IMR-90 (cell line): ENCODE measurements around the gene HTR3A. TPM values are rescaled to one million over a fixed set of nuclear protein-coding genes. Genes with fewer than 3 reads are reported as not detected.

Experiments used
- ATAC-seq: fragments of 200-7000 bp; cut with Tn5 transposase; 2 replicates; pipeline ENCODE4 v1.9.1; 2020; ENCODE audit warnings: low read depth, mild to moderate bottlenecking, moderate library complexity
- BruUV-seq: library from RNA; stranded (reverse); fragments of 400-500 nt; replicated peaks from 2 replicates; lab custom pipeline; 2021; lab: Mats Ljungman, UMichigan
- CTCF ChIA-PET: fragments of 300-600 bp; formaldehyde crosslinking; extraction: SDS; loops from one replicate; lab custom pipeline; 2021; ENCODE audit warnings: antibody characterized with exemption; lab: Yijun Ruan, JAX
- POLR2A ChIA-PET: fragments of 300-600 bp; sonication (Branson Sonifier 250); formaldehyde crosslinking; loops from one replicate; lab custom pipeline; 2022; ENCODE audit warnings: antibody characterized with exemption; ENCODE audit not compliant: unreplicated experiment; lab: Charles Lee
- DNase-seq: peaks from one replicate; pipeline ENCODE4 v3.0.0; 2013
- H2AFZ ChIP-seq: replicated peaks from 2 replicates; pipeline ENCODE3; 2013; ENCODE audit warnings: low read length, mild to moderate bottlenecking; ENCODE audit not compliant: poor library complexity
- H2AK5ac ChIP-seq: 2 replicates; pipeline ENCODE4 v1.6.1; 2013; ENCODE audit warnings: low read depth, low read length, inconsistent platforms
- H2AK9ac ChIP-seq: replicated peaks from 2 replicates; pipeline ENCODE3; 2013; ENCODE audit warnings: mild to moderate bottlenecking, low read depth, low read length, moderate library complexity; ENCODE audit not compliant: poor library complexity
- H2BK120ac ChIP-seq: 2 replicates; pipeline ENCODE4 v1.6.1; 2013; ENCODE audit warnings: low read depth, low read length, inconsistent platforms
- H2BK15ac ChIP-seq: 3 replicates; pipeline ENCODE4 v1.6.1; 2013; ENCODE audit warnings: low read depth, low read length, inconsistent platforms
- H2BK20ac ChIP-seq: 2 replicates; pipeline ENCODE4 v1.6.1; 2013; ENCODE audit warnings: low read depth, mild to moderate bottlenecking, inconsistent platforms, low read length, moderate library complexity
- H2BK5ac ChIP-seq: 2 replicates; pipeline ENCODE4 v1.6.1; 2013; ENCODE audit warnings: mild to moderate bottlenecking, low read depth, low read length, inconsistent platforms; ENCODE audit not compliant: poor library complexity, severe bottlenecking
- H3K14ac ChIP-seq: replicated peaks from 2 replicates; pipeline ENCODE4 v1.6.1; 2013; ENCODE audit warnings: low read depth, low read length, inconsistent platforms
- H3K18ac ChIP-seq: 2 replicates; pipeline ENCODE4 v1.6.1; 2013; ENCODE audit warnings: low read depth, low read length, control low read depth
- H3K23ac ChIP-seq: 2 replicates; pipeline ENCODE4 v1.6.1; 2013; ENCODE audit warnings: low read depth, low read length, inconsistent platforms
- H3K27ac ChIP-seq: 2 replicates; pipeline ENCODE4 v1.5.1; 2013; ENCODE audit warnings: mild to moderate bottlenecking, control low read depth, low read length; ENCODE audit not compliant: insufficient read depth
- H3K27me3 ChIP-seq: 2 replicates; pipeline ENCODE4 v1.6.1; 2013; ENCODE audit warnings: low read length; ENCODE audit not compliant: control insufficient read depth, insufficient read depth
- H3K36me3 ChIP-seq: 2 replicates; pipeline ENCODE4 v1.6.1; 2013; ENCODE audit warnings: low read length, mixed read lengths; ENCODE audit not compliant: control insufficient read depth, insufficient read depth
- H3K4ac ChIP-seq: 2 replicates; pipeline ENCODE4 v1.6.1; 2013; ENCODE audit warnings: low read depth, low read length, inconsistent platforms
- H3K4me1 ChIP-seq: 2 replicates; pipeline ENCODE4 v1.6.1; 2013; ENCODE audit warnings: low read length, mixed read lengths; ENCODE audit not compliant: control insufficient read depth, insufficient read depth
- H3K4me2 ChIP-seq: 2 replicates; pipeline ENCODE4 v1.6.1; 2013; ENCODE audit warnings: low read depth, mild to moderate bottlenecking, control low read depth, low read length, moderate library complexity
- H3K4me3 ChIP-seq: 2 replicates; pipeline ENCODE4 v1.5.1; 2013; ENCODE audit warnings: low read depth, mild to moderate bottlenecking, control low read depth, low read length, moderate library complexity; ENCODE audit not compliant: insufficient read depth
- H3K56ac ChIP-seq: 2 replicates; pipeline ENCODE4 v1.6.1; 2013; ENCODE audit warnings: low read length, inconsistent platforms; ENCODE audit not compliant: insufficient read depth; ENCODE audit errors: extremely low read depth
- H3K79me1 ChIP-seq, 2 experiments: 2 replicates each; pipeline ENCODE4 v1.6.1; 2013; ENCODE audit warnings: low read length in 2 of 2, inconsistent platforms in 1 of 2, low read depth in 1 of 2
- H3K9ac ChIP-seq: 2 replicates; pipeline ENCODE4 v1.6.1; 2013; ENCODE audit warnings: low read depth, low read length, control low read depth
- H3K9me1 ChIP-seq: 2 replicates; pipeline ENCODE4 v1.6.1; 2013; ENCODE audit warnings: low read length, inconsistent platforms; ENCODE audit not compliant: insufficient read depth
- H3K9me3 ChIP-seq: 2 replicates; pipeline ENCODE4 v1.6.1; 2013; ENCODE audit warnings: low read length; ENCODE audit not compliant: control insufficient read depth, insufficient read depth
- H4K20me1 ChIP-seq: 2 replicates; pipeline ENCODE4 v1.6.1; 2013; ENCODE audit warnings: low read length, inconsistent platforms; ENCODE audit not compliant: insufficient read depth
- H4K5ac ChIP-seq: 2 replicates; pipeline ENCODE4 v1.6.1; 2013; ENCODE audit warnings: mild to moderate bottlenecking, low read depth, low read length, control low read depth
- H4K8ac ChIP-seq, 2 experiments: 2 replicates each; pipeline ENCODE4 v1.6.1; 2013; ENCODE audit warnings: low read depth in 2 of 2, low read length in 2 of 2, control low read depth in 1 of 2, inconsistent platforms in 1 of 2
- H4K91ac ChIP-seq: 2 replicates; pipeline ENCODE4 v1.6.1; 2013; ENCODE audit warnings: low read depth, low read length, inconsistent platforms; ENCODE audit not compliant: insufficient read depth
- BHLHE40 ChIP-seq: fragments of 150-350 bp; IDR thresholded peaks from 2 replicates; pipeline ENCODE4 v1.6.1; 2016; ENCODE audit warnings: mild to moderate bottlenecking, low read depth, low read length
- CEBPB ChIP-seq: IDR thresholded peaks from 2 replicates; pipeline ENCODE4 v1.6.1; 2012; ENCODE audit warnings: low read depth, low read length, improper control_type of control experiment
- CHD1 ChIP-seq: IDR thresholded peaks from 2 replicates; pipeline ENCODE4 v1.6.1; 2012; ENCODE audit warnings: low read depth, low read length, improper control_type of control experiment
- CTCF ChIP-seq: conservative IDR thresholded peaks from 2 replicates; pipeline ENCODE4 v1.5.1; 2012; ENCODE audit warnings: mild to moderate bottlenecking, low read depth, low read length, improper control_type of control experiment
- ELK1 ChIP-seq: fragments of 150-350 bp; IDR thresholded peaks from 2 replicates; pipeline ENCODE4 v1.6.1; 2016; ENCODE audit warnings: low read depth, mild to moderate bottlenecking, low read length, moderate library complexity, borderline replicate concordance
- FOS ChIP-seq: fragments of 150-350 bp; IDR thresholded peaks from 2 replicates; pipeline ENCODE4 v1.6.1; 2016; ENCODE audit warnings: low read depth, low read length
- MAFK ChIP-seq: IDR thresholded peaks from 2 replicates; pipeline ENCODE4 v1.6.1; 2012; ENCODE audit warnings: low read depth, low read length, improper control_type of control experiment
- MAZ ChIP-seq: IDR thresholded peaks from 2 replicates; pipeline ENCODE4 v1.6.1; 2012; ENCODE audit warnings: low read depth, mild to moderate bottlenecking, low read length, improper control_type of control experiment, moderate library complexity, borderline replicate concordance
- MXI1 ChIP-seq: IDR thresholded peaks from 2 replicates; pipeline ENCODE4 v1.6.1; 2012; ENCODE audit warnings: low read depth, mild to moderate bottlenecking, low read length, moderate library complexity, borderline replicate concordance
- NFE2L2 ChIP-seq: fragments of 150-350 bp; IDR thresholded peaks from 2 replicates; pipeline ENCODE4 v1.6.1; 2016; ENCODE audit warnings: low read depth, mild to moderate bottlenecking, low read length
- POLR2A ChIP-seq: IDR thresholded peaks from 2 replicates; pipeline ENCODE4 v1.6.1; 2012; ENCODE audit warnings: mild to moderate bottlenecking, low read depth, low read length
- RAD21 ChIP-seq: IDR thresholded peaks from 2 replicates; pipeline ENCODE4 v1.6.1; 2012; ENCODE audit warnings: low read length, improper control_type of control experiment
- RCOR1 ChIP-seq: IDR thresholded peaks from 2 replicates; pipeline ENCODE4 v1.6.1; 2012; ENCODE audit warnings: mild to moderate bottlenecking, low read length, improper control_type of control experiment; ENCODE audit not compliant: insufficient replicate concordance
- RFX5 ChIP-seq: IDR thresholded peaks from 2 replicates; pipeline ENCODE4 v1.8.0; 2012; ENCODE audit warnings: low read depth, mild to moderate bottlenecking, low read length, moderate library complexity
- SMC3 ChIP-seq: fragments of 150-350 bp; IDR thresholded peaks from 2 replicates; pipeline ENCODE4 v1.6.1; 2016; ENCODE audit warnings: low read depth, mild to moderate bottlenecking, antibody characterized with exemption, low read length, moderate library complexity
- WGBS, 2 experiments: methylation state at CpG; one replicate each; pipeline versions ENCODE4 v1.1.5 to v1.1.7; 2013; ENCODE audit warnings: missing lambda C conversion rate in 2 of 2; ENCODE audit not compliant: insufficient read length in 1 of 2; ENCODE audit errors: extremely low coverage in 2 of 2; 5-methylcytosine and 5-hydroxymethylcytosine counted together
- dilution Hi-C: fragments of 300-500 bp; cut with HindIII; formaldehyde crosslinking; loops from one replicate; pipeline ENCODE4 v1.14.3; 2018; ENCODE audit warnings: low sequenced_read_pairs; ENCODE audit not compliant: unreplicated experiment
- in situ Hi-C: fragments of 300-500 bp; cut with MboI; formaldehyde crosslinking; loops from 3 replicates; pipeline ENCODE4 v1.14.3; 2019; ENCODE audit warnings: low sequenced_read_pairs, inconsistent platforms, mixed read lengths
- intact Hi-C: fragments of 100-400 bp; cut with micrococcal nuclease; formaldehyde crosslinking; loops from 2 replicates; pipeline ENCODE4 v1.10.0; 2022
- polyA plus RNA-seq, 3 experiments: library from polyadenylated mRNA; depleted of rRNA; stranded (reverse); fragments of >200 nt; gene quantifications; 2 replicates each; pipeline ENCODE4 v1.2.3, GENCODE V29; 2012; ENCODE audit warnings: low replicate concordance in 1 of 3
- total RNA-seq: library from RNA; depleted of rRNA; stranded (reverse); fragments of >200 nt; gene quantifications from 2 replicates; pipeline ENCODE4 v1.2.3, GENCODE V29; 2012
- TF ChIP-seq, protein P1 (sequence below): fragments of 150-350 bp; IDR thresholded peaks from 2 replicates; pipeline ENCODE4 v1.6.1; 2017; ENCODE audit warnings: mild to moderate bottlenecking, antibody characterized with exemption, low read length, low read depth

Gene HTR3A
- total and polyA plus RNA-seq, 2 of the 4 experiments (the other 2 are of a cell fraction), result not detected

- no peak overlapping the region for H4K91ac ChIP-seq
- POLR2A ChIA-PET, result no interaction called here
- DNase-seq (no peak), ATAC-seq (no peak)
- CTCF ChIA-PET, result no interaction called here
- no peak overlapping the region for H2BK20ac ChIP-seq
- no peaks in the 10 kb centered on the region for H3K9me3 ChIP-seq
- no peaks in the 10 kb centered on the region for H3K27me3 ChIP-seq
- H2BK5ac ChIP-seq, result no peak overlapping the region
- H2BK15ac ChIP-seq, result no peak overlapping the region
- H3K56ac ChIP-seq, result no peak overlapping the region
- H3K9ac ChIP-seq, result no peak overlapping the region
- no peak overlapping the region for H2AK5ac ChIP-seq
- H3K36me3 ChIP-seq, result no peaks in the 10 kb centered on the region
- no peak overlapping the region for H3K4me3 ChIP-seq
- no peaks in the 10 kb centered on the region for H4K20me1 ChIP-seq
- H3K9me1 ChIP-seq, result no peaks in the 10 kb centered on the region
- in situ Hi-C loops, result no loop called here
- no peak overlapping the region for H3K14ac ChIP-seq
- no peak overlapping the region for H3K23ac ChIP-seq
- BruUV-seq, result no TSS peak
- no peaks in the 10 kb centered on the region for H3K4me1 ChIP-seq
- TF ChIP-seq, protein P1, sequence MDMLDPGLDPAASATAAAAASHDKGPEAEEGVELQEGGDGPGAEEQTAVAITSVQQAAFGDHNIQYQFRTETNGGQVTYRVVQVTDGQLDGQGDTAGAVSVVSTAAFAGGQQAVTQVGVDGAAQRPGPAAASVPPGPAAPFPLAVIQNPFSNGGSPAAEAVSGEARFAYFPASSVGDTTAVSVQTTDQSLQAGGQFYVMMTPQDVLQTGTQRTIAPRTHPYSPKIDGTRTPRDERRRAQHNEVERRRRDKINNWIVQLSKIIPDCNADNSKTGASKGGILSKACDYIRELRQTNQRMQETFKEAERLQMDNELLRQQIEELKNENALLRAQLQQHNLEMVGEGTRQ, result no peak
- TF ChIP-seq NFE2L2 (no peak), MAZ (no peak), RAD21 (no peak), FOS (no peak), MXI1 (no peak), POLR2A (no peak), RFX5 (no peak), RCOR1 (no peak), CTCF (no peak), MAFK (no peak), BHLHE40 (no peak), CHD1 (no peak), ELK1 (no peak), CEBPB (no peak), SMC3 (no peak)
- intact Hi-C loops, result no loop called here
- H3K79me1 ChIP-seq, result no peaks in the 10 kb centered on the region
- no peak overlapping the region for H2BK120ac ChIP-seq
- no peak overlapping the region for H4K5ac ChIP-seq
- H3K4me2 ChIP-seq, result no peak overlapping the region
- H4K8ac ChIP-seq, result no peak overlapping the region
- H3K27ac ChIP-seq, result no peak overlapping the region
- no peak overlapping the region for H2AFZ ChIP-seq
- H2AK9ac ChIP-seq, result no peak overlapping the region
- no peak overlapping the region for H3K4ac ChIP-seq
- dilution Hi-C loops, result no loop called here
- no CpG with 5 or more reads among the region's 1 CpG for WGBS, 2 experiments
- no peak overlapping the region for H3K18ac ChIP-seq
These were observed 7.5 kb upstream of the HTR3A start for GRCh38 chr11:113967361-113967760.
